GM18499 (cell line): ENCODE results near the gene TCF7.

ENCODE experiments used
- ATAC-seq: cut with Tn5 transposase; IDR thresholded peaks from one replicate; pipeline ENCODE4 v1.9.1; 2021; ENCODE audit warnings: moderate number of reproducible peaks; ENCODE audit not compliant: insufficient read depth, unreplicated experiment

Gene TCF7

GRCh38 chr5:134111741-134112647, 2.5 kb upstream of the TCF7 start:
- ATAC-seq: no peak

DNA sequence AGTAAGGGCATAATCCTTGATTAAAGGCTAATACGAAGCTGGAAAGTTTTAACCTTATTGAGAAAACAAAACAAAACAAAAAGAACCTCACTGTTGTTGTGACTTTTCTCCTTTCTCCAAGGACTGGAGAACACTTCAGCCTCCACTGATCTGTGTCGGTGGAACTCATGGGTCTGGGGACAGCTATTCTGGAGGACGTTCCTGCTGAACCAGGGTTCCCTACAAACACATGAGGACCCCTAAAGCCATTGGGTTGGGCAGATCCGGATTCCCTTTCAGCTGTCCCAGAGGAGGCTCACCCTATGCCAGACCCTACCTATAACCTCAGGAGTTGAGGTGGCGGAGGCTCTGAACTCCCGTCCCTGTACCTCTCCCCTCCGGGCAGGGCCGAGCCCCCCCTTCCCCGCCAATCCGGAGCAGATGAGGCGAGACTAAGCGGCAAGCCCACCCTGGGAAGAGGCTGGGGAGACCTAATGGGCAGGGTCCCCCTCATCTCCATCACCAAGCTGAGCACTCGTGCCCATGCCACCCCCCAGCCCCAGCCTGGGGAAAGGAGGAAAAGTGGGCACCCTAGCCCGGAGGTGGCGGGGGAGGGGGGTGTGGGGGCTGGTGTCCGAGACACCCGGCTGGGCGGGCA, 1.6 kb upstream of the TCF7 start:
- ATAC-seq: no peak

DNA sequence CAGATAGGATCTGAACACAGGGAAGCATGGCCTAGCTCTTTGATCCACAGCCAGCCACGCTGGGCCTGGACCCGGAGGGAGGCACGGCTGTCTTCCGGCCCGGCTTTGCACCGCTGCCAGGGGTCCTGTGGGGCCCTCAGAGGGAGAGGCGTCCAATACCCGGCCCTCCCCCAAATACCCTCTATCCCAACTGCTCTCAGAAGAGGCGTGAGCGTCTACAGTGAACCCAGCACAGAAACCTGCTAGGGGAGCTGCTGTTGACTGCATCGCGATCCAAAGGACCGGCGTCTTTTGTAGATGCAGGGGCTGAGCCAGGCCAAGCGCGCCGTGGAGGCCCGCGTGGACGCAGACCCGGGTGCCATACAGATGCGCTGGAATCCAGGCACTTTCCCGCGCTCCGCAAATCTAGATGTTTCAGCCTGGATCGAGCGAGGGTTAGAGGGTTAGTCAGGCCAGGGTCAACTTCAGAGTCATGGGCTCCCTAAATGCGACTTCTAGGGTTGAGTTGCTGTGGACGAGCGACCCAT, 1.1 kb upstream of the TCF7 start:
- no peak for ATAC-seq

DNA sequence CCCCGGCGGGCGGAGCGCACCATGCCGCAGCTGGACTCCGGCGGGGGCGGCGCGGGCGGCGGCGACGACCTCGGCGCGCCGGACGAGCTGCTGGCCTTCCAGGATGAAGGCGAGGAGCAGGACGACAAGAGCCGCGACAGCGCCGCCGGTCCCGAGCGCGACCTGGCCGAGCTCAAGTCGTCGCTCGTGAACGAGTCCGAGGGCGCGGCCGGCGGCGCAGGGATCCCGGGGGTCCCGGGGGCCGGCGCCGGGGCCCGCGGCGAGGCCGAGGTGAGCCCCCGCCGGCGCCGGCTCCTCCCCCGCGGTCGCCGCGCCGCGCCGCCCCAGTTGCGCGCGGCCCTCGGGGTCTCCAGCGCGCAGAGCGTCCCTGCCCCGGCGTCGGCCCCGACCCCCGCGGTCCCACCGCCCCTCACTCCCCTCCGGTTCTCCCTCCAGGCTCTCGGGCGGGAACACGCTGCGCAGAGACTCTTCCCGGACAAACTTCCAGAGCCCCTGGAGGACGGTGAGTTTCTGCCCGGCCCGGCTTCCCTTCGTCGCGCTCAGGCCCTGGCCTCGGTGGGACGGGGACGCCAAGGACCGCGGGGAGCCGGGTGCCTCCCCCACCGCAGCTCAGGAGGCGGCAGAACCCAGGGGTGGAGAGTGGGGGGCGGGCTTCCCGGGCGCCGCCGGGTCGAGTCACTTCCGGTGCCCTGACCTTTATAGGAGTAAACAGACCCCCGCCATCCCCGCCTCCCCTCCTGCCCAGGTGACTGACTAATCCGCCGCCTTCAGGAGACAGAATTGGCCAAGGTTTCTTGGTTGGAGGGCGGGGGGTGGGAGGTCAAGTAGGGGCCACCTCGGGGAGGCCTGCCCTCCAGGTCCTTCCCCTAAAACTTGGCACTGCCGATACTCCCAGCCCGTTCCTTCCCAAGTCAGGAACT, 665 bp downstream of the TCF7 start:
- no peak for ATAC-seq

DNA sequence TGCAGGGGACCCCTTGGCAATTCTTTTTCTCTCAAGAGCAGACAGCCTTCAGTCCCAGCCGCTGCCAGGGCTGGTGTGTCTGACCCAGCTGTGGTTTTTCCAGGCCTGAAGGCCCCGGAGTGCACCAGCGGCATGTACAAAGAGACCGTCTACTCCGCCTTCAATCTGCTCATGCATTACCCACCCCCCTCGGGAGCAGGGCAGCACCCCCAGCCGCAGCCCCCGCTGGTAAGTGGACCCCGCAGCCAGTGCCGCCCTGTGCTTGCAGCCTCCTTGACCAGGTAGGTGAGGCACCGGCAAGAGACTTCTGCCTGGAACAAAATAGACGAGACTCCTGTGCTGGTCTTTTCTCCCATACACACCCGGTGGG, 1.3 kb downstream of the TCF7 start:
- ATAC-seq: no peak

DNA sequence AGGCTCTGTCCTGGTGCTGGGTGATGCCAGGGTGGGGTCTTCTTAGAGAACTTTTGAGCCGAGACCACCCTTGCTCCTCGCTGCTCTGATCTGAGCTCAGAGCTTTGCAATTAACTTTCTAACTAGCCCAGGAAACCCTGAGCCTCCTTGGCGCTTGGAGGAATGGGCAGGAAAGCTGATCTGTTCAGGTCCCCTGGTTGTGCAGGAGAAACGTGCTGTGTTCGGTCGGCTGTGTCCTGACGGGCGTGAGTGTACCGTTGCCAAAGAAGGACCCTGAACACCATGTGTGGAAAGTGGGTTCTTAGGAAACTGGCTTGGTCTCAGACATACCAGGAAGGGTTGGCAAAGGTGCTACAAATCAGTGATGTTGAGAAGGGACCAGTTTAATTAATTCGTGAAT, 1.8 kb downstream of the TCF7 start:
- ATAC-seq: no peak

- no peak for ATAC-seq
These were observed 2.6 kb downstream of the TCF7 start for GRCh38 chr5:134116789-134117761.

- no peak for ATAC-seq
These were observed 3.8 kb downstream of the TCF7 start for GRCh38 chr5:134118212-134118835.

DNA sequence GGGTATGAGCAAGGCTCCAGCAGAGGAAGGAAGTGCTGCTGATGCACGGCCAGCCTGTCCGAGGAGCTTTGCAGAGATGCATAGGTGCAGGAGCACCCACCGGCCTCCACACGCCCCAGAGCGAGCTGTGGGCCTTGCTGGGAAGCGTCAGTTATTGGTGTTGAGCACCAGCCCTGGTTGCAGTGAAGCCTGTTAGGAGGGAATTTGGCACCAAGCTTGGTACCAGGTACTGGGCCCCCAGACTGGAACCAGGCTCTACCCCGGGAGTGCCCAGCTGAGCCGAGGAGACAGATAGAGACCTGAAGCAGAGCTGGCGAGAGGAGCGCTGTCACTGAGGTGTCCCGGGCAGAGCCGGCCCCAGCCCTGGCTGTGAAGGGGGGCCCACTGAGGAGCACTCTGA, 5.2 kb downstream of the TCF7 start:
- ATAC-seq: no peak

- no peak for ATAC-seq
These were observed 6.1 kb downstream of the TCF7 start for GRCh38 chr5:134120386-134121138.

- no peak for ATAC-seq
These were observed 8.0 kb downstream of the TCF7 start for GRCh38 chr5:134122530-134122929.

DNA sequence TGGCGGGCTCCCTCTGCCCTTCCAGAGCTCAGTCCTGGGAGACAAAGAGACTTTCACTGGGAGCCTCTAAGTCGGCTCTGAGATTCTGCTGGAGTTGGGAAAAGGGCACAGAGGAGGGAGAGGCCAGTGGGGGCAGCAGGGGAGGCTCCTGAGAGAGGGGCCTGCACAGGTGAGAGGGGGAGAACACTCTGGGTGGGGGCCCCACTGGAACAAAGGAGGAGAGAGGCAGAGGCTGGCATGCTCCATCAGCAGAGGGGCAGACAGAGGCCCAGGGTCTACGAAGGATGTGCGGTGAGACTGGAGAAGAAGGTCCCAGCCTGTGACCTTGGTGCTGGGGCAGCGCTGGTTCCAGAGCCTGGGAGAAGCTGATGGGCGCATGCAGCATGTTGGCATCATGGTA, 8.9 kb downstream of the TCF7 start:
- no peak for ATAC-seq

- no peak for ATAC-seq
These were observed 10.0 kb downstream of the TCF7 start for GRCh38 chr5:134124289-134125038.

- ATAC-seq: no peak
These were observed 10.8 kb downstream of the TCF7 start for GRCh38 chr5:134125039-134126015.

- ATAC-seq: no peak
These were observed 12.9 kb downstream of the TCF7 start for GRCh38 chr5:134127376-134127861.

DNA sequence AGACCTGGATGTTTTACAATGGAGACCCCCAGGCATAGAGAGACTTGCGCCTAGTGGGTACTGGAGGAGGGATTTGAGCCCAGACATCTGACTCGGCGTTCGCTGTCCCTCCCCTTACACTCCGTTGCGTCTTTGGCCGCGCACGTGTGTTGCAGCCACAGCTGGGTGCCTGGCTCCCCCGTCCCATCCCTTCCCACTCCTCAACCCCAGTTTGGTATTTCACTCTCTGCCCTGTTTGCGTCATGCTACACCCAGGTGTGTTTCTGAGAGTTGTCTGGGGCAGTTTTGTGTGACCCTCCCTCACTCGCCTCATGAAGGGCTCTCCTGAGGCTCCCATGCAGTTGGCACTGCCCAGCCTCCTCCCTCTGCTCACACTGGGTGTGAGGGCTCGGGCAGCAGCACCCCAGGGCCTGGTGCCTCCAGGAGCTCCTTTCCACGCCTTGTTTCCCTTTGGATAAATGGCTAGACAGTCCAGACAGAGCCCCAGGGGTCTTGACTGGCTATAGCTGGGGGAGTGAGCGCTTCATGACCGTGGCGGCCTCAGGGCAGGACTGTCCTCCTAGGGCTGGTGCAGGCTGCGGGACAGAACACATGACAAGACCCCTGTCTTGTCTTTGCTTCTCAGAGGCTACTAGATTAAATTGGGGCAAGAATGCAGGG, 13.6 kb downstream of the TCF7 start:
- no peak for ATAC-seq
